Measurements from ENCODE around the gene ELP2.

Gene ELP2

GRCh38 chr18:36153771-36154170, 24.1 kb downstream of the ELP2 start:
- no peak for DNase-seq (ENCODE audit: low read depth)
- H3K4me3 ChIP-seq (ENCODE audit: control insufficient read depth, low read depth, low read length) = no peak overlapping the region
- TF ChIP-seq CTCF (IDR thresholded peaks at IDR 0.05; ENCODE audit: control insufficient read depth, insufficient read depth, low read depth, low read length, missing control alignments) = no peak

GRCh38 chr18:36155851-36156757, 26.4 kb downstream of the ELP2 start:
- no peak for TF ChIP-seq CTCF (IDR thresholded peaks at IDR 0.05; ENCODE audit: control insufficient read depth, insufficient read depth, low read depth, low read length, missing control alignments)
- DNase-seq (ENCODE audit: low read depth) = no peak
- H3K4me3 ChIP-seq (ENCODE audit: control insufficient read depth, low read depth, low read length) = no peak overlapping the region

GRCh38 chr18:36157441-36157840, 27.7 kb downstream of the ELP2 start:
- TF ChIP-seq CTCF (IDR thresholded peaks at IDR 0.05; ENCODE audit: control insufficient read depth, insufficient read depth, low read depth, low read length, missing control alignments) = no peak
- no peak overlapping the region for H3K4me3 ChIP-seq (ENCODE audit: control insufficient read depth, low read depth, low read length)
- DNase-seq (ENCODE audit: low read depth) = no peak

GRCh38 chr18:36158266-36158867, 28.7 kb downstream of the ELP2 start:
- no peak for DNase-seq (ENCODE audit: low read depth)
- TF ChIP-seq CTCF (IDR thresholded peaks at IDR 0.05; ENCODE audit: control insufficient read depth, insufficient read depth, low read depth, low read length, missing control alignments) = no peak
- H3K4me3 ChIP-seq (ENCODE audit: control insufficient read depth, low read depth, low read length) = no peak overlapping the region

- DNase-seq (ENCODE audit: low read depth) = no peak
- no peak for TF ChIP-seq CTCF (IDR thresholded peaks at IDR 0.05; ENCODE audit: control insufficient read depth, insufficient read depth, low read depth, low read length, missing control alignments)
- no peak overlapping the region for H3K4me3 ChIP-seq (ENCODE audit: control insufficient read depth, low read depth, low read length)
These were observed 31.3 kb downstream of the ELP2 start for GRCh38 chr18:36160959-36161371.

GRCh38 chr18:36162981-36163380, 33.3 kb downstream of the ELP2 start:
- DNase-seq (ENCODE audit: low read depth) = no peak
- no peak for TF ChIP-seq CTCF (IDR thresholded peaks at IDR 0.05; ENCODE audit: control insufficient read depth, insufficient read depth, low read depth, low read length, missing control alignments)
- no peak overlapping the region for H3K4me3 ChIP-seq (ENCODE audit: control insufficient read depth, low read depth, low read length)
